GM12874 (cell line): Measurements from ENCODE around the gene NKX3-2.

Experiments
- TF ChIP-seq, protein P1 (sequence below): IDR thresholded peaks from 2 replicates; pipeline ENCODE4 v1.5.1; 2011; ENCODE audit warnings: low read depth, mild to moderate bottlenecking, control low read depth, low read length, moderate library complexity; ENCODE audit not compliant: insufficient read depth

NKX3-2 gene

DNA sequence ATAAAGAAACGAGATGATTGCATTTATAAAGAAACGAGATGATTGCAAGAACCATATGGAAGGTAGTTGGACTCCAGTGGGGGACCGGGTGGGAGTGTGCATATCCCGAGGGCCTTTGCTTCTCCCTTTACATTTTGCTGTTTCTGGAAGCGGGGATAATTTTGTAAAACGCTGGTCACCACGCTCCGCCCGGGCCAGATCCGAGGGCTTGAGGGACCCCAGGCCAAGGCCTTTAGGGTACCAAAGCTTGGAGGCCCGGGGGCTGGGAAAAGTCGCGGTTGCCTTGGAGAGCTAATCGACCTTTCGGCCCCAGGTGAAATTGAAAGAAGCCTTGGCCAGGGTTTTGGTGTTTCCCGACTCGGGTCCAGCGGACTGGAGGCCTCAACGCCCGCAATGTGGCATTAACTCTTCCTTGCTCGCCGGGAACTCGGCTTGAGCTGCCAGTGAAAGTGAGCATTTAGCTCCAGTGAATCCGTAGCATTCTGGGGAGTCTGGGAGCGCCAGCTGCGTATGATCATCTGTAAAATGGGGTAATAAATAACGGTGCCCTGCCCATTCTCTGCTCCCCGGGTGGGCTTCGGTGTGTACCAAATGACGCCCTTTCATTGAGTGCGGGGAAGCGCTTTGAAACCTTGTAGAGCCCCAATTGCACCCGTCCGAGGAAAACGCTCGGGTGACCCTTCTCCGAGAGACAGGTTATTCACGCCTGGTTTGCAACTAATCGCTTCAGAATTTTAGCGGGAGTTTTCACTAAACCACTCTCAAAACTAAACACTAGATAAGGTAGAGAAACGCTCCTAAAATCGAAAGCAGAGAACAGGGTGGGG lies 4.5 kb downstream of the NKX3-2 start:
- TF ChIP-seq, protein P1, sequence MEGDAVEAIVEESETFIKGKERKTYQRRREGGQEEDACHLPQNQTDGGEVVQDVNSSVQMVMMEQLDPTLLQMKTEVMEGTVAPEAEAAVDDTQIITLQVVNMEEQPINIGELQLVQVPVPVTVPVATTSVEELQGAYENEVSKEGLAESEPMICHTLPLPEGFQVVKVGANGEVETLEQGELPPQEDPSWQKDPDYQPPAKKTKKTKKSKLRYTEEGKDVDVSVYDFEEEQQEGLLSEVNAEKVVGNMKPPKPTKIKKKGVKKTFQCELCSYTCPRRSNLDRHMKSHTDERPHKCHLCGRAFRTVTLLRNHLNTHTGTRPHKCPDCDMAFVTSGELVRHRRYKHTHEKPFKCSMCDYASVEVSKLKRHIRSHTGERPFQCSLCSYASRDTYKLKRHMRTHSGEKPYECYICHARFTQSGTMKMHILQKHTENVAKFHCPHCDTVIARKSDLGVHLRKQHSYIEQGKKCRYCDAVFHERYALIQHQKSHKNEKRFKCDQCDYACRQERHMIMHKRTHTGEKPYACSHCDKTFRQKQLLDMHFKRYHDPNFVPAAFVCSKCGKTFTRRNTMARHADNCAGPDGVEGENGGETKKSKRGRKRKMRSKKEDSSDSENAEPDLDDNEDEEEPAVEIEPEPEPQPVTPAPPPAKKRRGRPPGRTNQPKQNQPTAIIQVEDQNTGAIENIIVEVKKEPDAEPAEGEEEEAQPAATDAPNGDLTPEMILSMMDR = no peak

DNA sequence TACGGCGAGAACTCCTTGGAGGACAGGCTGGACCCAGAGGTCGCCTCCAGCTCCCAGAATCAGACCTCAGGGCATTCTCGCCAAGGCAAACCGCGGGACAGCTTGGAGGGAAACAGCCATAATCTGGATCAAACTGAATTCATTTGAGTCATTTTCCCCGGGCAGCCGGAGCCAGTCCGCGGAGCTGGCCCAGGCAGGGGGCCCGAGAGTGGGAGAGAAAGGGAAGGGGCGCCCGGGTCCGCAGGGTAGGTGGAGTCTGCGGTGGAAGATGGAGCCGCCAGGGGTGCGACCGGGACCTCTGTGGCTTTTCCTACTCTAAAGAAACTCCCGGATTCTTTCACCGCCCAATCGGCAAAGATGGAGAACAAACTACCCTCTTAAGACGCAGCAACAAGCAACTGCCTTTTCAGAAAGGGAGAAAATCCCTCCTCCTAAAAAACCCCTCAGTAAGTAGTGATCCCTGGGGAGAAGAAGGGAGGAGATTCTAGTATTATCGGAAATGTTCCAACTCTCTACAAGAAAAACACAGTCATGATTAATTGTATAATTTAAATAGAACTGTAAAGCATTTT lies 5.2 kb downstream of the NKX3-2 start:
- TF ChIP-seq, protein P1 = no peak

DNA sequence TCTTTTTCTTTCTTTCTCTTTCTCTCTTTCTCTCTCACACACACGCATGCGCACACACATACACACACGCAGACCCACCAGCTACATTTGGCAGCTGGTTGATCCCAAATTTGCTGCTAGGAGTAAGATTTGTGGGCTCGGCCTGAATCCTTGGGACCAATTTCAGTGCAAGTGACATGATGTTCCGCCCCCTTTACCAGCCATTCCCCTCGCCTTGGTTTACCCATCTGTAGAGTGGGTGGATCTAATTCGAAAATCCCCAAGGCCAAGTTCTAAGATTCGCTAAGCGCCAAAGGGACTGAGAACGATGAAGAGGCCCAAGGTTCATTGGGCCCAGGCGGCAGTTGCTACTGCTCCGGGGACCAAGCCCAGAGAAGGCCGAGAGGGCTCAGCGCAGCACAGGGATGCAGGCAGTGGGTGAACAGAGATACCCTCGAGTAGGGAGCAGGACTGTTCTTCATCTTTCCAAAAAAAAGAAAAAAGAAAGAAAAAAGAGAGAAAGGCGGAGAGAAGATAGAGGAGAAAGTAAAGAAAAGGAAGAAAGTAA lies 5.8 kb downstream of the NKX3-2 start:
- TF ChIP-seq, protein P1 = no peak

DNA sequence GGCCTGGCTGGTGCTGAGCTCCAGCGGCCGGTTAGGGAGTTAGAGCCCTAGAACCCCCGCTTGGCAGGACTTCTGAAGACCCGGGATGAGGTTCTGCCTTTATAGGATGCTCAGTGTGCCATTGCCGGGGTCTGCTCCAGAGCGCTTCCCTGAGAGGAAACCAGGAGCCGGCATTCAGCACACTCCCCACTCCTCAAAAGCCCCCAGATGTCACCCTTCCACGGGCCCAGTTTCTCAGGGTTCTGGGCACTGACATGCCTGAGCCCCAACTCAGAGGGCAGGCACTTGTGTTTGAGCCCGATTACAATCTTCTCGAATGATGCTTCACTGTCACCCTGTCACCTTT lies 6.5 kb downstream of the NKX3-2 start:
- TF ChIP-seq, protein P1 = no peak

DNA sequence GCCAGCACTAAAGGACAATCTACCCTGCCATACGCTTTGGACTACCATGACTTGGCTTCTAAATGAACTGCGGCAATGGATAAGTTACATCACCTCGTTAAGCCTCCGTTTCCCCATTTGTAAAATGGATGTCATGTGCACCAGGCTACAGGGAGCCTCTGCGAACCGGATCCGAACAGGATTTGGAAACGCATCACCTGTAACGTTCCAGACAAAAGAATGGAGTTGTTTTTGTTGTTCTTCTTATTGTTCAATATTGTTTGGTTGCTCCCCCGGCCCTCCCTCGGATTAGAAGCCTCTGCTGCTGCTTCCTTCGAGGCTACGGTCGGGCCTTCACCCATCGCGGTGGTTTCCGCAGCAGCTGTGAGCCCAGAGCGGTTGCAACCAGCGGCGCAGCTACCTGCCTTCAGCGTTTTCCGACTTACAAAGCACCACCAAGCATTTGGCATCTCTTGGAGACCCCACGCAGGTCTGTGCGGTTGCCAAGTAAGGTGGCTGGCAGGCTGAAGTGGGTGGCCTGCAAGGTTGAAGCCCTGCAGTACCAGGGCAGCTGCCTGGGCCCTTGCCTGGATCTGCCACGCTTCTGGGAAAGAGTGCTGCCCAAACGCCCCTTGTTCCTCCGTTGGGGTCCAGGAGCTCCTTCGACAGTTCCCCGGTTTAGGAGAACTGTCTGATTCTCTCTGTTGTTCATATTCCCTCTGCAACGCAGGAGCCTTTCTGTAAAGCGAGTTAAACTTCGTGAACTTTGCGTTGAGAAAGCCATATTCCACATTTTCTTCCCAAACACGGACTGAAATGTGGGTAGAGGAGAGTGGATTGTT lies 7.1 kb downstream of the NKX3-2 start:
- TF ChIP-seq, protein P1 = no peak

DNA sequence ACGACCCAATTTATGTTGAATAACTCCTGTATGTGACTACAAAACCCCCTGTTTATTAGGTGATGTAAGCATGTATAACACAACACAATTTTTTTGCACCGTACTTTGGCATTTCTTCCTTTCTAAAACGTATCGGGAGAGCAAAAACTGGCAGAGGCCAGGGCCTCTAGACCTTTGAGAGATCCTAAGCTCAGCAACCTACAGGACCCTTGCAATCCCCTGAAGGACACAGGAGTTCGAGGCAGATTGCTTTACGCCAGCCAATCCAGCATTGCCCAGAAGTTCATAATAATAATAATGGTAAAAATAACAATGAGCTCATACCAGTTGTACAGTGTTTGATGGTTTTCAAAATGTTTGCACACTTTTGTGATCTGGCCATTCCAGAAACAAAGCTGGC lies 7.7 kb downstream of the NKX3-2 start:
- TF ChIP-seq, protein P1 = no peak
